Pancreas (tissue), 10 donors: Measurements from ENCODE around the gene RNF220. TPM values are rescaled to one million over a fixed set of nuclear protein-coding genes. Genes with fewer than 3 reads are reported as not detected.

Source experiments
- ATAC-seq, 4 donors: fragments of 200-7000 bp; cut with Tn5 transposase; one replicate each; pipeline versions ENCODE4 v1.8.0 to v1.9.1; 2020; ENCODE audit warnings: mild to moderate bottlenecking in 4 of 4, moderate library complexity in 4 of 4
- DNase-seq, 6 donors: peaks; one replicate each; pipeline ENCODE4 v3.0.0-alpha.2; 2020
- FAIRE-seq: peaks from 2 replicates; lab custom pipeline; 2012; peaks lifted over from hg19 to GRCh38; lab: Jason Lieb, UNC
- H3K27ac ChIP-seq, 4 donors: fragments of 200-600 bp; sonication (generic); 1 replicate in 3 of 4; 2 replicates in 1 of 4; pipeline versions ENCODE4 v1.5.0 to v1.8.0; 2020
- H3K27me3 ChIP-seq, 4 donors: fragments of 200-600 bp; one replicate each; pipeline ENCODE4 v1.8.0; 2021
- H3K36me3 ChIP-seq, 3 donors: fragments of 200-600 bp; sonication (generic) in 1 of 3; one replicate each; pipeline versions ENCODE4 v1.5.0 to v1.8.0; 2020 to 2021
- H3K4me1 ChIP-seq, 3 donors: fragments of 200-600 bp; one replicate each; pipeline ENCODE4 v1.8.0; 2021
- H3K4me3 ChIP-seq, 4 donors: fragments of 200-600 bp; sonication (generic) in 2 of 4; one replicate each; pipeline versions ENCODE4 v1.5.0 to v1.8.0; 2020 to 2021
- H3K9me3 ChIP-seq, 4 donors: fragments of 200-600 bp; one replicate each; pipeline ENCODE4 v1.8.0; 2021
- WGBS, 2 donors: extraction: QIAGEN DNeasy Blood & Tissue Kit; methylation state at CpG; one replicate each; pipeline ENCODE4 v1.1.7; 2013; 5-methylcytosine and 5-hydroxymethylcytosine counted together
- intact Hi-C, 3 donors: fragments of 100-400 bp; cut with DNase I; formaldehyde crosslinking; loops; one replicate each; pipeline versions ENCODE4 v1.11.1 to v1.14.2; 2022
- polyA plus RNA-seq, 2 donors: library from polyadenylated mRNA; stranded (reverse); fragments of 200-250 nt; gene quantifications; one replicate each; pipeline ENCODE4 v1.2.3, GENCODE V29; 2013
- total RNA-seq, 6 donors: library from RNA; stranded (reverse); fragmentation: NEBNext Ultra II Directional in 4 of 6; extraction: Animal tissue kit (Norgen Biotek cat#: 25700) in 4 of 6; gene quantifications; one replicate each; pipeline versions ENCODE4 v1.2.1 to v1.2.4, GENCODE V29; 2021 to 2023
- TF ChIP-seq, protein P1 (sequence below), 4 donors: fragments of 200-600 bp; sonication (generic) in 3 of 4; IDR thresholded peaks; one replicate each; pipeline versions ENCODE4 v1.5.0 to v1.8.0; 2021; ENCODE audit warnings: antibody characterized with exemption in 4 of 4
- donor health status: healthy with polysubstance abuse.
- donor health status: DM: no; HTN: no; CAD: no; lungs with moderate emphysema.
- donor health status: DM: no; HTN: no; CAD: no.
- donor health status: control.
- donor health status: control.
- donor health status: Bipolar disorder and iron deficiency.
- donor health status: DM: yes; HTN: yes; CAD: no.
- donor health status: DM: no; HTN: no; CAD: no.
- donor health status: DM: no; HTN: no; CAD: no.
- donor health status: DM: yes; HTN: yes; CAD: no.

The RNF220 gene
- total and polyA plus RNA-seq, 8 donors: 22.3 to 43.2 (median 33.0) TPM

DNA sequence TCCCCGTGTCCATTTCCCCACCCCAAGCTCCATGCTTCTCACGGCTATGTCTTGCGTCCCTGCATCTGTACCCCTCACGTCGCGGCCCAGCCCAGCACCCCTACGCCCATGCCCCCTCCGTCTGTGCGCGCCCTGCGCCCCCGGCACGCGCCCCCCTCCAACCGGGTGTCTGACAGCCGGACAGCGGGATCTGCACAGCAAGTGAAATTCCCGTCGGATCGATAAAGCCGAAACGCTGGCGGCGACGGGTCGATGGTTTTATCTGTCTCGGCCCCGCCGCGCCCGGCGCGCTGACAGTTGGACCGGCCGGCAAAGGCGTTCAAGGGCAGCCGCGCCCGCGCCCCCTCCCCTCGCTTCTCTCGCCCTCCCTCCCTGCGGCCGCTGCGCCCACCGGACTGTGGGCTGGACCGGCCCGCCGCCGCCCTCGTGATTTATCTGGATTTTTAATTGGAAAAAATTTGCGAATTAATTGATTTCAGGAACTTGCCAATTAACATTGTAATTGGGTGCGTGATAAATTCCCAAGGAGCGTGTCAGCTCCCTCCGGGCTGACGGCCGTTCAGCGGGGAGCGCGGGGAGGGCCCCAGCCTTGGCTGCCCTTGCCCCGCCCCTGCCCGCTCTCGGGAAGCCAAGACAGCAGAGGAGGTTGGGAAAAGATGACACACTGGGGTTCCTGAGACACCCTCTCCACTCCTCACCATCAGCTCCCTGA is 212.1 kb downstream of the RNF220 start:
- Histone ChIP-seq H3K4me3 (peak overlapping the region in 2 of 4 donors; percentile 25 to 43), H3K4me1 (no peaks in the 10 kb centered on the region), H3K9me3 (no peaks in the 10 kb centered on the region), H3K27me3 (no peaks in the 10 kb centered on the region), H3K27ac (no peak overlapping the region), H3K36me3 (no peaks in the 10 kb centered on the region)
- WGBS, 2 donors: 13 to 14% methylated on average over 60 to 63 of the region's 63 CpGs
- intact Hi-C loops: no loop called here
- FAIRE-seq (no peak), ATAC-seq (peak; percentile 39 to 74 (median 52)), DNase-seq (peak in 2 of 6 donors; percentile 65 to 69)
- TF ChIP-seq, protein P1, sequence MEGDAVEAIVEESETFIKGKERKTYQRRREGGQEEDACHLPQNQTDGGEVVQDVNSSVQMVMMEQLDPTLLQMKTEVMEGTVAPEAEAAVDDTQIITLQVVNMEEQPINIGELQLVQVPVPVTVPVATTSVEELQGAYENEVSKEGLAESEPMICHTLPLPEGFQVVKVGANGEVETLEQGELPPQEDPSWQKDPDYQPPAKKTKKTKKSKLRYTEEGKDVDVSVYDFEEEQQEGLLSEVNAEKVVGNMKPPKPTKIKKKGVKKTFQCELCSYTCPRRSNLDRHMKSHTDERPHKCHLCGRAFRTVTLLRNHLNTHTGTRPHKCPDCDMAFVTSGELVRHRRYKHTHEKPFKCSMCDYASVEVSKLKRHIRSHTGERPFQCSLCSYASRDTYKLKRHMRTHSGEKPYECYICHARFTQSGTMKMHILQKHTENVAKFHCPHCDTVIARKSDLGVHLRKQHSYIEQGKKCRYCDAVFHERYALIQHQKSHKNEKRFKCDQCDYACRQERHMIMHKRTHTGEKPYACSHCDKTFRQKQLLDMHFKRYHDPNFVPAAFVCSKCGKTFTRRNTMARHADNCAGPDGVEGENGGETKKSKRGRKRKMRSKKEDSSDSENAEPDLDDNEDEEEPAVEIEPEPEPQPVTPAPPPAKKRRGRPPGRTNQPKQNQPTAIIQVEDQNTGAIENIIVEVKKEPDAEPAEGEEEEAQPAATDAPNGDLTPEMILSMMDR (IDR thresholded peaks at IDR 0.05): no peak

DNA sequence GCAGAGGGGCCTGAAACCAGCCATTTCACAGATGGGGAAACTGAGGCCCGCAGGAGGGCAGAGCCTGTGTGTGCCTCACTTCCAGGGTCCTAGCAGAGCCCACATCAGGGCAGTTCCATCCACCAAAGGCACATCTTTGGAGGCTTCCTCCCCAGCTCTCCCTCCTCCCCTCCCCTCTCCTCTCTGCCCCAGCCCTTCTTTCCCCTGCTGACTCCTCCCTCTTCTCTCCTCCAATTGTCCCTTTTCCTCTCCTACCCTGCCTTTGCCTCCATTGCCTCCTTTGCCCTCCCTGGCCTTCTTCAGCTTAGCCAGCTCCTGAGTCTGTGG is 212.6 kb downstream of the RNF220 start:
- no peaks in the 10 kb centered on the region for H3K36me3 ChIP-seq
- WGBS, 2 donors: 64 to 67% methylated on average over 1 of the region's 1 CpG
- DNase-seq (no peak), ATAC-seq (peak in 1 of 4 donors; percentile 9), FAIRE-seq (no peak)
- H3K4me3 ChIP-seq: peak overlapping the region in 1 of 4 donors; percentile 43
- TF ChIP-seq, protein P1 (IDR thresholded peaks at IDR 0.05): no peak
- no peaks in the 10 kb centered on the region for H3K27me3 ChIP-seq
- no peaks in the 10 kb centered on the region for H3K4me1 ChIP-seq
- intact Hi-C loops: no loop called here
- H3K27ac ChIP-seq: no peak overlapping the region
- no peaks in the 10 kb centered on the region for H3K9me3 ChIP-seq

DNA sequence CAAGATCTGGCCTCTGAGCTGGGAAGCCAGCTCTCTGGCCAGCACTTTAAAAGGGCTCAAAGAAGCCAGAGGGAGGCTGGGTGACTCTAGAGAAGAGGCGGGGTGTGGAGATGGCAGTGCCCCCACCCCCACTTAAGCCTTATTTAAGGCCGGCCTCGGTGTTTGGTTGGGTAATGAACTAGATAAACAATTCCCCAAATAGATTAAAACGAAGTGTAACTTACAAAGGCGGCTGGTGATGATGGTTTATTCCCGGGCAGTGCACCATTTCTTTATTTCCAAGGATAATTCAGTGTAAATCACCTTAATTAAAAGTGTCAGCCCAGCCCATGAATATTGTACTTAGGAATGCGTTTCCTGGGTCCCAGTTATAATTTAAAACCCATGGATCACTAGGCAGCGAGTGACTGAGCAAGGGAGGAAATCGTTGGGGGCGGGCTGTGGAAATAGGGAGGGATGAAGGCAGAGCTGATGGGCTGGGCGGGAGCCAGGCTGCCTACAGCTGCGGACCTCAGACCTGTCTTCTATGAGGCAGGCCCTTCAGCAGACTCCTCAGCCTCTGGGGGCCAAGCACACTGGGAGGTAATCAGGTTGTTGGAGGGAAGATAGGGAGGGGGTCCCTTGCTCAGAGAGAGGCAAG is 214.3 kb downstream of the RNF220 start:
- Histone ChIP-seq H3K4me1 (no peaks in the 10 kb centered on the region), H3K36me3 (no peaks in the 10 kb centered on the region), H3K9me3 (no peaks in the 10 kb centered on the region), H3K27me3 (no peaks in the 10 kb centered on the region), H3K27ac (no peak overlapping the region), H3K4me3 (no peak overlapping the region)
- TF ChIP-seq, protein P1 (IDR thresholded peaks at IDR 0.05): no peak
- ATAC-seq (no peak), DNase-seq (peak in 1 of 6 donors; percentile 11), FAIRE-seq (no peak)
- intact Hi-C loops: no loop called here
- WGBS, 2 donors: 59 to 68% methylated on average over 12 of the region's 12 CpGs

DNA sequence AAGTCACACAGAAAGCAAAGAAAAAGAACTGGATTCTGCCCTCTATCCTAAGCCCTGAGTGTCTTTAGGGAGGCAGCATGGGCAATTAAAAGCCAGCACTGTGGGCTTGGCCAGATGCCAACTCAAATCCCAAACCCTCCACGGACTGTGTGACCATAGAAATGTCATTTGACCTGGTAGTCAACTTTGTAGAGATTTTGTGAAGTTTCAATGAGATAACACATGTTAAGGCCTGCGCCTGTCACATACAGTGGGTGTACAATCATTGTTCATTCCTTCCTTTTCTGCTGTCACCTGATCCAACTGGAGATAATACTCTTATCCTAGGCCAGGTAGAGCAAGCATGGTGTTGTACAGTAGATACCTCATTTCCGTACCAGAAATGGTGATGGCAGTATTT is 215.0 kb downstream of the RNF220 start:
- intact Hi-C loops: no loop called here
- ATAC-seq (no peak), DNase-seq (peak in 1 of 6 donors; percentile 10), FAIRE-seq (no peak)
- H3K36me3 ChIP-seq: no peaks in the 10 kb centered on the region
- no peaks in the 10 kb centered on the region for H3K4me1 ChIP-seq
- WGBS, 2 donors: 76 to 83% methylated on average over 3 of the region's 3 CpGs
- TF ChIP-seq, protein P1 (IDR thresholded peaks at IDR 0.05): no peak
- H3K27me3 ChIP-seq: no peaks in the 10 kb centered on the region
- H3K9me3 ChIP-seq: no peaks in the 10 kb centered on the region
- H3K27ac ChIP-seq: no peak overlapping the region
- no peak overlapping the region for H3K4me3 ChIP-seq

DNA sequence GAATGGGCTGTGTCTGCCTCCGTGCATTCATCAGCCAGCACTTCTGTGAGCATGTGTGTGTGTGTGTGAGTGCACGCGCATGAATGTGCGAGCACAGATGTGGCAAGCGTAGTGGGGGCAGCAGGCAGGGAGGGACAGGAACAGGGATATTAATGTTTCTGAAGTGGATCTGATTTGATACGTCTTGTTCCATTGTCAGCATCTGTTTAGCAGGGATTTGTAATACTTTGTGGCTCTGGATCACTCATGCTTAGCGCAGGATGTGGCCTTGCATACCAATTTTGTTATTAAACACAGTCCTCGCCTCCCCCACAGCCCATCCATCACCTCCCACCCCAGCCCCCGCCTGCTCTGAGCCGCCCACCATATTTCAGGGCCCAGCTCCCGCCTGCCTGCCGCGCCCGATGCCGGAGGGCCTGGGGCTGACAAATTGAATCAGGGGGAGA is 216.8 kb downstream of the RNF220 start:
- WGBS, 2 donors: 91 to 92% methylated on average over 15 of the region's 15 CpGs
- Histone ChIP-seq H3K36me3 (no peaks in the 10 kb centered on the region), H3K9me3 (no peaks in the 10 kb centered on the region), H3K4me1 (no peaks in the 10 kb centered on the region), H3K4me3 (no peak overlapping the region), H3K27me3 (no peaks in the 10 kb centered on the region), H3K27ac (no peak overlapping the region)
- intact Hi-C loops: no loop called here
- FAIRE-seq (no peak), ATAC-seq (no peak), DNase-seq (peak in 1 of 6 donors; percentile 16)
- TF ChIP-seq, protein P1 (IDR thresholded peaks at IDR 0.05): no peak
